HG02623 (cell line): Measurements from ENCODE around the gene ODC1.

ENCODE experiments used
- ATAC-seq: cut with Tn5 transposase; IDR thresholded peaks from one replicate; pipeline ENCODE4 v1.9.1; 2021; ENCODE audit warnings: moderate library complexity; ENCODE audit not compliant: unreplicated experiment

Gene ODC1

GRCh38 chr2:10402653-10403215 lies 45.4 kb downstream of the ODC1 start:
- no peak for ATAC-seq

GRCh38 chr2:10402062-10402585 lies 46.0 kb downstream of the ODC1 start:
- no peak for ATAC-seq

GRCh38 chr2:10400978-10401951 lies 46.9 kb downstream of the ODC1 start:
- ATAC-seq = no peak

GRCh38 chr2:10400568-10400977 lies 47.6 kb downstream of the ODC1 start:
- ATAC-seq = no peak

- no peak for ATAC-seq
Measured at GRCh38 chr2:10400002-10400401, 48.1 kb downstream of the ODC1 start.

- no peak for ATAC-seq
Measured at GRCh38 chr2:10399358-10399757, 48.8 kb downstream of the ODC1 start.

- ATAC-seq = no peak
Measured at GRCh38 chr2:10398496-10398895, 49.6 kb downstream of the ODC1 start.

- no peak for ATAC-seq
Measured at GRCh38 chr2:10397878-10398277, 50.2 kb downstream of the ODC1 start.

GRCh38 chr2:10397297-10397875 lies 50.7 kb downstream of the ODC1 start:
- ATAC-seq = no peak

- ATAC-seq = no peak
Measured at GRCh38 chr2:10396464-10396863, 51.7 kb downstream of the ODC1 start.

- ATAC-seq = no peak
Measured at GRCh38 chr2:10395893-10396292, 52.2 kb downstream of the ODC1 start.

GRCh38 chr2:10393640-10393982 lies 54.5 kb downstream of the ODC1 start:
- ATAC-seq = no peak

GRCh38 chr2:10392951-10393639 lies 55.0 kb downstream of the ODC1 start:
- no peak for ATAC-seq

GRCh38 chr2:10392548-10392947 lies 55.6 kb downstream of the ODC1 start:
- no peak for ATAC-seq

GRCh38 chr2:10392100-10392499 lies 56.0 kb downstream of the ODC1 start:
- no peak for ATAC-seq

- no peak for ATAC-seq
Measured at GRCh38 chr2:10390369-10390801, 57.7 kb downstream of the ODC1 start.
